GM12878 (cell line): ENCODE measurements around the gene C9. TPM values are rescaled to one million over a fixed set of nuclear protein-coding genes. Genes with fewer than 3 reads are reported as not detected.

Experiments used
- ATAC-seq: fragments of 200-7000 bp; cut with Tn5 transposase; 3 replicates; pipeline ENCODE4 v1.9.1; 2020; ENCODE audit warnings: mild to moderate bottlenecking, moderate library complexity
- BruUV-seq: library from RNA; stranded (reverse); fragments of 400-500 nt; replicated peaks from 2 replicates; lab custom pipeline; 2021; lab: Mats Ljungman, UMichigan
- CTCF ChIA-PET: fragments of 300-600 bp; sonication (Branson Sonifier 250); formaldehyde crosslinking; extraction: SDS; loops from one replicate; lab custom pipeline; 2021; ENCODE audit warnings: inconsistent platforms; lab: Yijun Ruan, JAX
- POLR2A ChIA-PET: fragments of 350-600 bp; formaldehyde crosslinking; extraction: SDS; loops from one replicate; lab custom pipeline; 2021; ENCODE audit warnings: inconsistent platforms; lab: Charles Lee
- RAD21 ChIA-PET: fragments of 300-600 bp; sonication (Branson Sonifier 250); formaldehyde crosslinking; loops from one replicate; lab custom pipeline; 2023; ENCODE audit warnings: antibody characterized with exemption; ENCODE audit not compliant: unreplicated experiment; lab: Charles Lee
- SMC1A ChIA-PET: fragments of 300-600 bp; sonication (Branson Sonifier 250); formaldehyde crosslinking; loops from one replicate; lab custom pipeline; 2023; ENCODE audit not compliant: unreplicated experiment, uncharacterized antibody; lab: Charles Lee
- DNase-seq: peaks from one replicate; pipeline ENCODE4 v3.0.0-alpha.2; 2011; ENCODE audit warnings: low read depth, low spot score
- FAIRE-seq: peaks from 3 replicates; lab custom pipeline; 2011; peaks lifted over from hg19 to GRCh38; lab: Jason Lieb, UNC
- H2AFZ ChIP-seq: 2 replicates; pipeline ENCODE4 v1.6.0; 2011; ENCODE audit warnings: low read depth, low read length, control low read depth; ENCODE audit not compliant: control insufficient read depth
- H3K27ac ChIP-seq: 2 replicates; pipeline ENCODE4 v1.5.1; 2011; ENCODE audit warnings: control low read depth; ENCODE audit not compliant: control insufficient read depth, insufficient read depth
- H3K27me3 ChIP-seq, 2 experiments: replicated peaks in 1 of 2; 2 replicates each; pipeline versions ENCODE4 v1.6.0 to v1.6.1; 2011; ENCODE audit warnings: low read length in 1 of 2; ENCODE audit not compliant: control insufficient read depth in 2 of 2, insufficient read depth in 2 of 2
- H3K36me3 ChIP-seq, 2 experiments: 2 replicates each; pipeline ENCODE4 v1.5.1; 2011; ENCODE audit warnings: low read length in 1 of 2; ENCODE audit not compliant: control insufficient read depth in 2 of 2, insufficient read depth in 2 of 2
- H3K4me1 ChIP-seq: 2 replicates; pipeline ENCODE4 v1.6.1; 2011; ENCODE audit warnings: mild to moderate bottlenecking, low read length, moderate library complexity, mixed read lengths; ENCODE audit not compliant: control insufficient read depth, insufficient read depth
- H3K4me2 ChIP-seq: 2 replicates; pipeline ENCODE4 v1.6.0; 2011; ENCODE audit warnings: control low read depth; ENCODE audit not compliant: control insufficient read depth, insufficient read depth
- H3K4me3 ChIP-seq: fragments of 200-600 bp; sonication (generic); 2 replicates; pipeline ENCODE4 v1.5.1; 2016
- H3K79me2 ChIP-seq: 2 replicates; pipeline ENCODE4 v1.6.0; 2011; ENCODE audit warnings: low read length; ENCODE audit not compliant: control insufficient read depth, insufficient read depth
- H3K9ac ChIP-seq: 2 replicates; pipeline ENCODE4 v1.8.0; 2011; ENCODE audit warnings: low read length, control low read depth, mixed read lengths; ENCODE audit not compliant: control insufficient read depth, insufficient read depth
- H3K9me3 ChIP-seq: replicated peaks from 3 replicates; pipeline ENCODE4 v1.5.1; 2011; ENCODE audit warnings: mild to moderate bottlenecking, low read length; ENCODE audit not compliant: control insufficient read depth, insufficient read depth
- H4K20me1 ChIP-seq: 2 replicates; pipeline ENCODE4 v1.6.0; 2011; ENCODE audit not compliant: control insufficient read depth, insufficient read depth
- CEBPB ChIP-seq, 2 experiments: fragments of 150-350 bp in 1 of 2; IDR thresholded peaks; 2 replicates each; pipeline ENCODE4 v1.6.1; 2012 to 2014; ENCODE audit warnings: low read depth in 2 of 2, low read length in 2 of 2, borderline replicate concordance in 1 of 2, inconsistent platforms in 1 of 2
- E2F4 ChIP-seq: IDR thresholded peaks from 2 replicates; pipeline ENCODE4 v1.6.1; 2012; ENCODE audit warnings: low read depth, low read length, improper control_type of control experiment
- GABPA ChIP-seq: IDR thresholded peaks from 2 replicates; pipeline ENCODE4 v1.6.1; 2014; ENCODE audit warnings: antibody characterized with exemption, low read depth, mild to moderate bottlenecking, inconsistent platforms
- RCOR1 ChIP-seq: conservative IDR thresholded peaks from 2 replicates; pipeline ENCODE4 v1.6.1; 2012; ENCODE audit warnings: low read depth, low read length, improper control_type of control experiment
- REST ChIP-seq: IDR thresholded peaks from 2 replicates; pipeline ENCODE4 v1.6.1; 2012; ENCODE audit warnings: mild to moderate bottlenecking, low read depth, low read length
- ZBED1 ChIP-seq: IDR thresholded peaks from 2 replicates; pipeline ENCODE4 v1.6.1; 2016; ENCODE audit warnings: borderline replicate concordance
- ZNF207 ChIP-seq: fragments of 450-650 bp; IDR thresholded peaks from 2 replicates; pipeline ENCODE4 v1.6.1; 2014; ENCODE audit warnings: antibody characterized with exemption, mild to moderate bottlenecking, borderline replicate concordance
- WGBS: methylation state at CpG from one replicate; pipeline ENCODE4 v1.1.6; 2016; ENCODE audit warnings: low lambda C conversion rate; ENCODE audit not compliant: insufficient replicate concordance, insufficient coverage; ENCODE audit errors: missing lambda C conversion rate; 5-methylcytosine and 5-hydroxymethylcytosine counted together
- in situ Hi-C: fragments of 300-500 bp; cut with MboI; formaldehyde crosslinking; loops from 9 replicates; pipeline ENCODE4 v1.14.3; 2018; ENCODE audit warnings: mixed read lengths
- intact Hi-C: fragments of 100-400 bp; cut with micrococcal nuclease; formaldehyde crosslinking; loops from one replicate; pipeline ENCODE4 v1.14.2; 2022; ENCODE audit not compliant: unreplicated experiment
- polyA plus RNA-seq, 11 experiments: library from polyadenylated mRNA; depleted of rRNA in 4 of 11; unstranded in 6 of 11; stranded (reverse) in 5 of 11; fragments of >200 nt; fragmentation: Nextera tagmentation in 4 of 11; fragmentation: Illumina TruSeq in 1 of 11; extraction: Ambion mirVana in 4 of 11; extraction: Trizol in 1 of 11; gene quantifications; 1 replicate in 1 of 11; 2 replicates in 10 of 11; pipeline versions ENCODE4 v1.2.1 to v1.2.3, GENCODE V29; 2011 to 2016; ENCODE audit warnings: inconsistent platforms in 2 of 11, missing spikeins in 2 of 11, low read depth in 1 of 11
- total RNA-seq, 4 experiments: library from RNA; depleted of rRNA in 3 of 4; stranded (reverse); fragments of >200 nt in 3 of 4; fragmentation: Illumina TruSeq in 1 of 4; extraction: Trizol in 1 of 4; gene quantifications; 2 replicates each; pipeline versions ENCODE4 v1.2.1 to v1.2.3, GENCODE V29; 2013 to 2021

The C9 gene
- total and polyA plus RNA-seq, 10 of the 15 experiments (the other 5 are each of a cell fraction or from before 2014, with no cell fraction given) = 0.54 TPM; not detected in 9

- RAD21 ChIA-PET = no interaction called here
- H3K4me2 ChIP-seq = no peak overlapping the region
- POLR2A ChIA-PET = no interaction called here
- H3K4me3 ChIP-seq = no peak overlapping the region
- no peaks in the 10 kb centered on the region for H3K36me3 ChIP-seq
- no peak for TF ChIP-seq E2F4
- DNase-seq (no peak), ATAC-seq (no peak), FAIRE-seq (no peak)
- H3K9ac ChIP-seq = no peak overlapping the region
- no peak overlapping the region for H3K27ac ChIP-seq
- intact Hi-C loops = no loop called here
- H3K79me2 ChIP-seq = no peaks in the 10 kb centered on the region
- CTCF ChIA-PET = interaction anchor here (1.6 kb wide), 1 partner anchor 168 kb away, joined by 5 read pairs; no protein-coding TSS in a partner anchor
- H4K20me1 ChIP-seq = no peaks in the 10 kb centered on the region
- H3K27me3 ChIP-seq = no peaks in the 10 kb centered on the region
- 50% methylated on average over 1 of the region's 1 CpG for WGBS
- no TSS peak for BruUV-seq
- no peaks in the 10 kb centered on the region for H3K4me1 ChIP-seq
- SMC1A ChIA-PET = interaction anchor here (1.0 to 1.9 kb wide), 2 partner anchors 22 to 25 kb away, joined by 3 to 6 read pairs; no protein-coding TSS in a partner anchor
- no peak overlapping the region for H2AFZ ChIP-seq
- in situ Hi-C loops = no loop called here
- H3K9me3 ChIP-seq = peaks cover 12% of the 10 kb centered on the region
Measured at GRCh38 chr5:39249069-39249468, 115.2 kb downstream of the C9 start.

- no peak overlapping the region for H3K4me2 ChIP-seq
- intact Hi-C loops = no loop called here
- in situ Hi-C loops = no loop called here
- no peaks in the 10 kb centered on the region for H4K20me1 ChIP-seq
- no peaks in the 10 kb centered on the region for H3K27me3 ChIP-seq
- no TSS peak for BruUV-seq
- ChIA-PET RAD21 (no interaction called here), CTCF (no interaction called here), SMC1A (interaction anchor here (1.4 to 1.5 kb wide), 2 partner anchors 9 to 12 kb away, joined by 3 to 5 read pairs; no protein-coding TSS in a partner anchor), POLR2A (interaction anchor here (0.9 kb wide), 1 partner anchor 12 kb away, joined by 3 read pairs; no protein-coding TSS in a partner anchor)
- H3K4me3 ChIP-seq = no peak overlapping the region
- H3K79me2 ChIP-seq = no peaks in the 10 kb centered on the region
- no peaks in the 10 kb centered on the region for H3K4me1 ChIP-seq
- DNase-seq (no peak), FAIRE-seq (no peak), ATAC-seq (no peak)
- no peak overlapping the region for H3K9ac ChIP-seq
- no peaks in the 10 kb centered on the region for H3K36me3 ChIP-seq
- TF ChIP-seq REST (no peak), ZBED1 (no peak), ZNF207 (no peak), GABPA (no peak), CEBPB (IDR thresholded peaks at IDR 0.05; ENCODE audit: borderline replicate concordance in 1 of 2, low read depth in 2 of 2, low read length in 2 of 2) (no peak), RCOR1 (no peak)
- no peak overlapping the region for H3K27ac ChIP-seq
- H3K9me3 ChIP-seq = peaks cover 3% of the 10 kb centered on the region; the same call in 2 of the 3 replicates
- WGBS = 0% methylated on average over 1 of the region's 1 CpG
- no peak overlapping the region for H2AFZ ChIP-seq
Measured at GRCh38 chr5:39240750-39241149, 123.5 kb downstream of the C9 start.
